ENCODE data around the gene CCDC187.
"Not testable (repeated sequence)": the region's sequence is repeated elsewhere in the genome, so short reads cannot be mapped to it uniquely, and the experiment has no call there.

The CCDC187 gene

DNA sequence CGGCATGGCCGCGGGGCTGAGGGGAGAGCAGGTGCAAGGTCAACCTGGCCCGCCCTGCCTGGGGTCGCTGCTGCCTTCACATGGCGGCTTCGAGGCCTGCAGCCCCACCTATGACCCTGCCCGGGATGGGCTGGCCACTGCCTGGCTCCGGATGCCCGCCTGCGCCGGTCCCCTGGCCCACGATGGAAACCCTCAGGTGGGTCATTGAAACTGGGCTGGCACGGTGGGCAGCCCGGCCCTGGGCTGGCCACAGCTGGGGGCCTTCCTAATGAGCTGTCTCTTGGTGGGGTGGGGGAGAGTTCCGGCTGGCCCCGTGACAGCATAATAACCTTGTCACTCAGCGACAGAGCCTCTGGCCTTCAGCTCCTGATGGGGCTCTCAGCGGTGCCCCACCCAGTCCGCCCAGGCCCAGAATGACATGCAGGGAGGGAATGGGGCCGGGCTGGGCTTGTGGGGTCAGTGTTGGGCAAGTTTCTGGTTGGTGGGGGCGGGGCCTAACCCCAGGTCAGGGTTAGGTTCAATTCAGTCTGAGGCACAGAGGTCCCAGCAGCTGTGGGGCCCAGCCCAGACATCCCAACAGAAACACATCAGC, at the start of gene CCDC187:
CCDC187 (minus strand) TSS at position 270 of the 592 bp plus-strand sequence; CDS start at position 6, 264 bp downstream.
- DNase-seq: no peak

- DNase-seq: no peak
Observed at GRCh38 chr9:136353088-136353487, 49.2 kb upstream of the CCDC187 start.

DNA sequence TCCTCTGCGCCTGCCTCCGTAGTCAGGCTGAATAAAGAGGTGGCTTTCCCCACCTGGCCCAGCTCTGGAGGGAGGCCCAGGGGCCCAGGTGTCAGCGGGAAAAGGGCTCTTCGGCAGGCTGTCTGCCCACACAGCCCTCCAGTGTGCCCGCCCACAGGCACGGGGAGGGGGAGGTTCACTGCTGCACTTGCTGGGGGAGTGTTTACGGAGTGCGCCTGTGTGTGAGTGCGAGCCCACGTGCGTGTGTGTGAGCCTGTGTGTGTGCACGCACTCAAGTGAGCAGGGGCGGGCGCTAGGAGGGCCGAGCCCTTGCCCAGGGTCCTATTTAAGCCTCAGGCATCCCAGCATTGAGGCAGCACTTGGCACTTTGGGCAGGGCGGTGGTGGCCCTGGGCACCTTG, 48.8 kb upstream of the CCDC187 start:
- no peak for DNase-seq

DNA sequence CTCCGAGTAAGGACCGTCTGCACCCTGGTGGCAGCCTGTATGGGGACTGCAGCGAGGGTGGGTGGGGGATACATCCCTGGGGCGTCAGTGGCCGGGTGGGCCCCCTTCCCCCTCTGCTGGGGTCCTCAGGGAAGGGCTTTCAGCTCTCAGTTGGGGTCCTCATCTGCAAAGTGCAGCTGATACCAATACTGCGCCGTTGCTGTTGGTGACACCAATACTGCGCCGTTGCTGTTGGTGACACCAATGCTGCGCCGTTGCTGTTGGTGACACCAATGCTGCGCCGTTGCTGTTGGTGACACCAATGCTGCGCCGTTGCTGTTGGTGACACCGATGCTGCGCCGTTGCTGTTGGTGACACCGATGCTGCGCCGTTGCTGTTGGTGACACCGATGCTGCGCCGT, 48.0 kb upstream of the CCDC187 start:
- DNase-seq: not testable (repeated sequence)

GRCh38 chr9:136351252-136351800, 47.4 kb upstream of the CCDC187 start:
- DNase-seq: no peak

DNA sequence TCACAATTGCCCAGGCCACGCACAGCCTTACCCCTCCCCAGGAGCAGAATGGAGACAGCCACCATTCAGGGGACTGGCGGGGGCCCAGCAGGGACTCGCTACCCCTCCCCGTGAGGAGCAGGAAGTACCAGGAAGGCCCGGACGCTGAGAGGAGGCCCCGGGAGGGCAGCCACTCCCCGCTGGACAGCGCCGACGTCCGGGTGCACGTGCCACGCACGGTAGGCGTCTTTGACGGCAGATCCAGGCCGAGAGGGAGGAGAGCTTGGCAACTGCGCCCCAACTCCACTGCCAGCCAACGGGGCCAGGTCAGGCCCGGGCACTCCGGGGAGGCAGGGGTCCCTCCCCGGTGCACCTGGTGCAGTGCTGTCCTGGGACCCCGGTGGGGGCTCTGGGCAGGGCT, 45.7 kb upstream of the CCDC187 start:
- DNase-seq: no peak

GRCh38 chr9:136348691-136349090, 44.8 kb upstream of the CCDC187 start:
- DNase-seq: no peak

GRCh38 chr9:136347472-136348256, 43.8 kb upstream of the CCDC187 start:
- no peak for DNase-seq

GRCh38 chr9:136346927-136347465, 43.1 kb upstream of the CCDC187 start:
- DNase-seq: no peak

DNA sequence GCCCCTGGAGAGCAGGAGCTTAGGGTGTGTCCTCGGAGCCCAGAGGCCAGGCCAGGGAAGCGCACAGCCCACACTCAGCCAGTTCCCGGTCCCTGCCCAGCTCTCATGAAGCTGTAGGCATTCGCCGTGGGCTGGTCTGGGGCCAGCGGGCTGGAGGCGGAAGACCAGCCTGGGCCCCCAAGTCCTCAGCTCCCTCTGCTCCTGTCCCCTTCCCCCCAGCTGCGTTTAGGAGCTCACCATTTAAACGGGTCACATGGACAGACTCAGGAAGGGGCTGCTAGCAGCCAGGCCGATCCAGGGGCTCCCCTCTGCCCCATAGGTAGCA, 42.2 kb upstream of the CCDC187 start:
- no peak for DNase-seq

- DNase-seq: no peak
Observed at GRCh38 chr9:136345281-136346156, 41.6 kb upstream of the CCDC187 start.

GRCh38 chr9:136344544-136345280, 40.8 kb upstream of the CCDC187 start:
- DNase-seq: no peak

DNA sequence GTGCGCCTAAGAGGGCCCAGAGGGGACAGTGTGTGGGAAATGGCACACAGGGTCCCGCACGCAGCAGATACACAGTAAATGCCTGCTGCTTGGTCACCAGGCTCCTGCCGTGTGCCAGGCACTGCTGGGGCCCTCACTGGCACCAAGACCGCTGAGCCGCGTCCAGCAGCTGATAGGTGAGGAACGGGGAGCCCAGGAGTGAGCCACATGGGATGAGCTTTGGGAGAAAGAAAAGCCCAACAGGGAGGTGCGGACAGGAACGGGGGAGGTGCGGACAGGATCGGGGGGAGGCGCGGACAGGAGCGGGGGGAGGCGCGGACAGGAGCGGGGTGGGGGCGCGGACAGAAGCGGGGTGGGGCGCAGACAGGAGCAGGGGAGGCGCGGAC, 40.0 kb upstream of the CCDC187 start:
- DNase-seq: no peak

GRCh38 chr9:136343121-136343883, 39.4 kb upstream of the CCDC187 start:
- no peak for DNase-seq

- DNase-seq: peak; percentile 90
Observed at GRCh38 chr9:136342181-136343120, 38.6 kb upstream of the CCDC187 start.

DNA sequence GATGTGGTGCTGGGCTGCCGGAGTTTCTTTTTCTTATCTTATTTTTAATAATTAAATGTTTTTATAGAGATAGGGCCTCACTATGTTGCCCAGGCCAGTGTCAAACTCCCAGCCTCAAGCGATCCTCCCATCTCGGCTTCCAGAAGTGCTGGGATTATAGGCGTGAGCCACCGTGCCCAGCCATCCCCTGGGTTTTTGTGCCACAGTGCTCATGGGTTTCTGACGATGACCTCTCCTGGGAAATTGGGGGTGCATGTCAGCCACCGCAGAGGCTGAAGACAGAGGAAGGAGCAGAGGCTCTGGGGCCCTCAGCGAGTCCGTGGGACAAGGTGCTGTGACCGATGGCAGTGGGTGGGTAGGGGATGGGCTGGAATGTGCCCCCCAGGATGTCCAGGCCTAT, 37.9 kb upstream of the CCDC187 start:
- DNase-seq: no peak

- DNase-seq: no peak
Observed at GRCh38 chr9:136341042-136341655, 37.3 kb upstream of the CCDC187 start.

DNA sequence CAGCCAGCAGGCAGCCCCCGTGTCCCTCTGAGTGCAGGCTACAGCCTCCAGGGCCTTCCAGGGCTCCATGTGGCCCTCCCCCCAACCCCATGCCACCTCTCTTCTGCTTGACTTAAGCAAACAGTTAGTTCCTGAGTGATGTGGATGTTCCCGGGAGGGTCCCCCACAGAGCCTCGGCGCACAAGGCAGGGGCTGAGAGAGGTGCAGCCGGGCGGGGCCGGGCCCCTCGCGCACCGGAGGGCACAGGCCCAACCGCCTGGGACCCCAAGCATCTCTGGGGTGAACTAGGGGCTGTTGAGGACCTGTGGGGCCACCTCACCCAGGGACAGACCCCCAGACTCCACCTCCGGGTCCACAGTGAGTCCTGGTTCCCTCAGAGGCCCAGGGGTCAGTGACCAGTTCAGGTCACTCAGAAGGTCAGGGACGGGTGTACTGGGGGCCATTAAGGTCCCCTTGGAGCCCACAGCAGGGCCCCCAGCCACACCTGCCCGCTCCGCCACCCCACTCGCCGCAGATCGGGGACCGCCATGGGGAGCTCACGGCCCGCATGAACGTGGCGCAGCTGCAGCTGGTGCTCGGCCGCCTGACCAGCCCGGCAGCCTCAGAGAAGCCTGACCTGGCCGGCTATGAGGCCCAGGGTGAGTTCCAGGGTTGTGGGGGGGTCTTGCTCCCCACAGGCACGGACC, 36.6 kb upstream of the CCDC187 start:
- no peak for DNase-seq

DNA sequence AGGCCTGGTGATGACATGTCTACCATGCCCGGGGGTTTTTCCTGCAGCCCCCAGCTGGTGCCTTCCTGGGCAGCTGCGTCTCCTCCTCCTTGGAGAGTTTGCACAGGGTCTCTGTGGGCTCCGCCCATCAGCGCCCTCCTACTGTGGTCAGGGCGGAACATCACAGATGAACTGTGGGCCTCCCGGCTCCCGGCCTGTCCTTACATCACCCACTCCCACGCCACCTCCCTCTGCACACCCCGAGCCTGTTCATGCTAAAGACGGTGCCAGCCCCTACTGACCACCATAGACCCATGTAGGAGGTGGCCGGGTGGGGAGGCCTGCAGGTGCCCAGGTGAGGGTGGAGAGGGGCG, 36.0 kb upstream of the CCDC187 start:
- no peak for DNase-seq

Data from stimulated activated CD8-positive, alpha-beta memory T cell treated with anti-CD3 and anti-CD28 coated beads, Interleukin-4, amount 100 ng/mL, for 48 hours (primary cell).